ENCODE measurements around the gene NEGR1.
"Not testable (repeated sequence)": the region's sequence is repeated elsewhere in the genome, so short reads cannot be mapped to it uniquely, and the experiment has no call there.

The NEGR1 gene

GRCh38 chr1:72282271-72283021, at the start of gene NEGR1:
TSS of gene NEGR1 (minus strand) at chr1:72282539.
- DNase-seq, result peak; percentile 88

GRCh38 chr1:72326494-72326893, 44.2 kb upstream of the NEGR1 start:
- no peak for DNase-seq

GRCh38 chr1:72324451-72324850, 42.1 kb upstream of the NEGR1 start:
- no peak for DNase-seq

- DNase-seq, result no peak
Measured at GRCh38 chr1:72322910-72323309, 40.6 kb upstream of the NEGR1 start.

DNA sequence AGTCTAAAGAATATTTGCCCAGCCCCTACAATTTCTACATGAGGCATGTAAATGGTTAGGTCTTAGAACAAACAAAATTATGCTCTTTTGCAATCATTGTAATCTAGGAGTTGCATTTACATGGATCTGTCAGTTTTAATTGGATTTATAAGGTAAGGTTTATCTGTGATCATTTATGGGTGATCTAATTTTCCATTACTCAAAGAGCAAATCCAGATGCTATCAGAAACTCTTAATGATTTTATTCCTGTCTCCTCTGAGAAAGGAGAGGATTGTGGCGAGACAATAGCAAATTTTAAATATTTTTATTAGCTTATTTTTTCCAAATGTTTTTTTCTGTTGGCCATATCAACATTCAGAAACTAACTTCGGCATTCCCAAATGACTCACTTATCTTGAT, 14.2 kb upstream of the NEGR1 start:
- DNase-seq, result no peak

DNA sequence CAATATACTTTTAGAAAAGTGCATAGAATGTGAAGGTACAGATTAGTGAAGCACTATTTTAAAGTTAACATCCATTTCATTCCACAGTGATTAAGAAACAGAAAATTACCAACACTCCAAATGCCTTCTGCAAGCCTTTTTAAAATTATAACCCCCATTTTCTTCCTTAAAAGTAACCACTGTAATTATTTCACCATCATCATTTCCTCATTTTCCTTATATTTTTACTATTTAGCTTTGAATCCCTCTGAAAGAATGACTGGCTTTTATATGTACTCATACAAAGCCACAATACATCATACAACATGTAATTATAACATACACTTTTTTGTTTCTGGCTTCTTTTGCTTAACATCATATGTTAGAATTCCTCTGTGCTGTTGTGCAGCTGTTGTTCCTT, 6.5 kb upstream of the NEGR1 start:
- DNase-seq, result no peak

GRCh38 chr1:72286401-72286800, 4.1 kb upstream of the NEGR1 start:
- DNase-seq, result no peak

GRCh38 chr1:72285074-72285425, 2.7 kb upstream of the NEGR1 start:
- DNase-seq, result no peak

GRCh38 chr1:72284348-72285073, 2.2 kb upstream of the NEGR1 start:
- peak; percentile 20 for DNase-seq

DNA sequence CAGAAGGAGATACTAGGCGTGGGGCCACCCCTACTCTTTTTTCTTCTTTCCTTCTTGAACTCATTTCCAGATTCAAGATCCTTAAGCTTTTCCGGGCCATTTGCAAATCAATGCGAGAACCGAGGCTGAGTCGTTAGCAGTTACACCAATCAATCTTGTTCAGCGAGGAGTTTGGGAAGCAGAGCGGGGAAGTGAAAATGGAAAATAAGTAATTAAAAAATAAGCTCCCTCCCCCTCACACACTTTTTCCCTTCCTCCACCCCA, 1.7 kb upstream of the NEGR1 start:
- DNase-seq, result peak; percentile 14

- peak; percentile 67 for DNase-seq
Measured at GRCh38 chr1:72283307-72284083, 1.2 kb upstream of the NEGR1 start.

GRCh38 chr1:72283022-72283306, 625 bp upstream of the NEGR1 start:
- DNase-seq, result no peak

DNA sequence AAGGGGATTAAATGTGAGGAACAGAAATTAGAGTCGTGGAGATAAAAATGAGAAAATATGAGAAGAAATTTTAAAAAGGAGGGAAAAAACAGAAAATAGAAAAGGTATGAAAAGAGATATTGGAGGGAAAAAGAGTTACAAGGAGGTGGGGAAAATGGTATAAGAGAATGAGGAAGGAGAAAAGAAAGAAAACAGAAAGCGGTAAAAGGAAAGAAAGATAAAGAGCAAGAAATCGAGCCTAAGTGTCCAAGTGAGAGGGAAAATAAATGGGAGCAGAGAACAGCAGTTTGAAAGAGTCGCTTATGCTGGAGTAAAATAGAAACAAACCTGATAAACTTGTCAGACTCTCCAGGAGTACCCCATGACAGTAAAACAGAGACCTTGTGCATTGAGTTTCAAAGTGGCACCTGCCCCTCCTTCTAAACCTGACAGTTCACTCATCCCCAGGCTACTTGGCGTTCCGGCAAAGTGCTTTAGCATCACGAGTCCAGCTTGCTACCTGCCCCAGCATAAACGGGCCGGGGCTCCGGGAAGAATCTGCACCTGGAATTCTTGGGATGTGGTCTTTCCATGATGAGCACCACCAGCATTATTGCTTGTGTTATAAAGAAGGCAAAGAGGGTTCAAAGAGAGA, 585 bp downstream of the NEGR1 start:
- DNase-seq, result no peak

DNA sequence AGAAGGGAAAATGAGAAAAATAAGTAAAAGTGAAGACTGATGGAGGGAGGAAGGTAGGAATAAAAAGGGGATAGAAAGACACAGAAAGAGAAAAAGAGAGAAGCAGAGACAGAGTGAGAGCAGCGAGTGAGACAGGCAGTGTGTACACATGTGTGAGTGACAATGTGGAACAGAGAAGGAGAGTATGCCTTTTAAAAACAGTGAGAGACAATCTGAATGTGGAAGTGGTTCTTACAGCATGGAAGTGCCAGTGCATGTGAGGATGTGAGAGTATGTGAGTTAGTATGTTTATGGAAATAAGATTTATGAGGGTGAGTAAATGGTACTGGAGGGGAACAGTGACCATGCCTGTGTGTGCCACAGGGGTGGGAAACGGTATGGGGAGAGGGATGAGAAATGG, 1.2 kb downstream of the NEGR1 start:
- DNase-seq, result no peak

DNA sequence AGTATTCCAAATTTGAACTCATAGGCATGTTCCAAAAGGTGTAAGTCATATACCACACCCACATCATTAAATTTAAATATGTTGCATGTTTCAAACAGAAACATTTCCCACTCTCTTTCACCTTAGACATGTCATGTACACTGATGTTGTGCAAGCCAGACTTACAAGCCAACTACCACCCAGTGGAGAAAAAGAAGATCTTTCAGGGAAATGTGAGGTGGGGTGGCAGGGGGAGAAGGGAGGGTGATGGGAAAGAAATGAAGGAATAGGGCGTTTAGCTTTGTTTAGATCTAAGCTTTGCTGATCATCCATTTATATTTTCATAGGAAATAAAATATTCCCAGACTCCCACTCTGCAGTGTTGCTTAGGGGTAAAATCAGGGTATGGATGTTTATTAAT, 1.6 kb downstream of the NEGR1 start:
- no peak for DNase-seq

DNA sequence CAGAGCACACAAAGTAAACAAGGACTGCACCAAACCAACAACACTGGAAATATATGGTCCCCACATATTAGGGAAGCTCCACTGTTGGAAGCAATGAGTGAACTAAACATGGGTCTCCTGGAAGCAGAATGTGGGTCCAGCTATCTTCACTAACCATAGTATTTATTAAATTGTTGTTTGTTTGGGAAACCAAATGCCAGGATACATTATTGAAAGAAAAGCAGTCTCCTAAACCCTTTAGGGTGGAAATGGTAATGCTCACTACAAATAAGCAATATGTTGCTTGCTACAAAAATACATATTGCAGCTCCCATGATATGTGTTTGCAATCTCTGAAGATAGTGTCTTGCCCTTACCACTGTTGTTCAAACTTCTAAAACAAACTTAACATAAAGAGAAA, 2.2 kb downstream of the NEGR1 start:
- DNase-seq, result no peak

GRCh38 chr1:72278461-72278860, 3.9 kb downstream of the NEGR1 start:
- no peak for DNase-seq

DNA sequence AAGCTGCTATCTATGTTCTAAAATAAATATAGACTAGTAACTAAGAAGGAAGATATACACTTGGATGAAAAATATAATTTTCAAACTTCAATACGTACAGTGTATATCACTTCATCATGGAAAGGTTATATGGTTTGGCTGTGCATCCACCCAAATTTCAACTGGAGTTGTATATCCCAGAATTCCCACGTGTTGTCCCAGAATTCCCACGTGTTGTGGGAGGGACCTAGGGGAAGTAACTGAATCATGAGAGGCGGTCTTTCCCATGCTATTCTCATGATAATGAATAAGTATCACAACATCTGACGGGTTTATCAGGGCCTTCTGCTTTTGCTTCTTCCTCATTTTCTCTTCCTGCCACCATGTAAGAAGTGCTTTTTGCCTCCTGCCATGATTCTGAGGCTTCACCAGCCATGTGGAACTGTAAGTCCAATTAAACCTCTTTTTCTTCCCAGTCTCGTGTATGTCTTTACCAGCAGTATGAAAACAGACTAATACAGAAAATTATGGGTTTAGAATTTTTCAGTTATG, 10.7 kb downstream of the NEGR1 start:
- no peak for DNase-seq

GRCh38 chr1:72262735-72263134, 19.6 kb downstream of the NEGR1 start:
- DNase-seq, result no peak

- DNase-seq, result no peak
Measured at GRCh38 chr1:72253132-72253531, 29.2 kb downstream of the NEGR1 start.

- no peak for DNase-seq
Measured at GRCh38 chr1:72241397-72241796, 40.9 kb downstream of the NEGR1 start.

GRCh38 chr1:72235931-72236330, 46.4 kb downstream of the NEGR1 start:
- DNase-seq, result not testable (repeated sequence)

GRCh38 chr1:72235062-72235461, 47.3 kb downstream of the NEGR1 start:
- no peak for DNase-seq

DNA sequence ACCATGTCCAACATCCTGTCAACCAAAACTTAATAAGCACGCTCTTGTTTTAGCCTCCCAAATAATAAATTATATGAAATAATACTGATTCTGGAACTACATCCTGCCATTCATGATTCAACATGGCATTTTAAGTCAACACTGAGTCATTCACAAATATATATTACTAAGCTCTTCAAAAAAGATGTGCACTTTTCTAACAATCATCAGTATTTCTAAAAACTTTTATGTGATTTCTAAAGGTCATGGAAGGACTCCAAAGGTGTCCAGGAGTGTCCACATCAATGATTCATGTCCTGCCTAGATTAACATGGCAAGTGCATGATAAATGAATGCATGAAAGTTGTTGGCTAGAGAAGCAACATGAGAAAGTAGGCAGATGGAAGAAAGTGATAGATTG, 51.6 kb downstream of the NEGR1 start:
- DNase-seq, result no peak

Measured in NCI-H2171 (cell line).